Measurements from ENCODE around the gene ZFHX3.

Gene ZFHX3

DNA sequence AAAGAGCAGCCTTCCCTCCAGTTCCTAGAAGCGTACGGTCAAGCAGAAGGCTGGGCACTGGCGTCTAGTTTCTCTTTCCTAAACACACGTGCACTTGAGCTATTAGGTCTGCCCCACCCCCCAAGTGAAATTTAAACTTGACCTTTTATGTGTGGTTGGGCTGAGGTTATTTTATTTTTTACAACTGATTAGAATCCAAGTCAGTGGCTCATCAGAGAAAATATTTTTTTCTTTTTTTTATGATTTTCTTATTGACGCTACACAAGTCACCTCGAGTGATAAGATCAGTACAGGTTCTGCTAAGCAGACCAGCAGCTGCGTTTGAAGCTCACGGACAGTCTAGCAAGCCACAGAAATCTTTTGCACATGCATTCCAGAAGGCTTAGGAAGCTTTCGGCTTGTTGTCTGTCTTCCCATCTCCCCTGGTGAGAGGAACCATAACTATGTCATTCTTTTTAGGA is 95.1 kb downstream of the ZFHX3 start:
- Mint-ChIP-seq H3K36me3 (peaks cover 2% of the 10 kb centered on the region), H3K4me3 (no peak overlapping the region), H3K27ac (no peak overlapping the region), H3K27me3 (no peaks in the 10 kb centered on the region), H3K9me3 (peaks cover 4% of the 10 kb centered on the region), H3K4me1 (no peaks in the 10 kb centered on the region)
- CTCF ChIA-PET: no interaction called here
- DNase-seq: no peak

DNA sequence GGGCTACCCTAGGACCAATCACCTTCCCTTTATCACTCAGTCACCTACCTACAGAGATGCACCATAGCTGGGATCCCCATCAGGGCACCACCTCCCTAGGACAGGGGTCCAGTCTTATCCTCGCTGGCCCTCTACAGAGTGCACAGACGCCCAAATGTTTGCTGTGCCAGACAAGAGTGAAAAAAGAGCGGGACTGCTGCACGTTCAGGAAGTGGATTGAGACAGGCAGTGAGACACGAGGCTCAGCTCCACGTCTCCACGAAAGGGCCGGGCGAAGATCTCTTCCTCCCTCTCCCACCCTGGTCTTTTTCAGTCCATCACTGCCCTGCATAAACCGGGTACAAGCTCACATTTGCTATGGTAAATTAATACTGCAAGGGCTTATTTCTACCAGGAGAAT is 95.5 kb downstream of the ZFHX3 start:
- Mint-ChIP-seq H3K36me3 (peaks cover 2% of the 10 kb centered on the region), H3K9me3 (peaks cover 3% of the 10 kb centered on the region), H3K27me3 (no peaks in the 10 kb centered on the region), H3K4me1 (no peaks in the 10 kb centered on the region), H3K4me3 (no peak overlapping the region), H3K27ac (no peak overlapping the region)
- DNase-seq: no peak
- CTCF ChIA-PET: no interaction called here

- Mint-ChIP-seq H3K27ac (no peak overlapping the region), H3K4me3 (no peak overlapping the region), H3K4me1 (no peaks in the 10 kb centered on the region), H3K27me3 (no peaks in the 10 kb centered on the region), H3K9me3 (no peaks in the 10 kb centered on the region), H3K36me3 (peaks cover 2% of the 10 kb centered on the region)
- DNase-seq: no peak
- CTCF ChIA-PET: no interaction called here
Observed at GRCh38 chr16:72951916-72952315, 96.0 kb downstream of the ZFHX3 start.

GRCh38 chr16:72950669-72951068 is 97.3 kb downstream of the ZFHX3 start:
- H3K27ac Mint-ChIP-seq: peak overlapping the region; percentile 62
- no peaks in the 10 kb centered on the region for H3K27me3 Mint-ChIP-seq
- H3K9me3 Mint-ChIP-seq: no peaks in the 10 kb centered on the region
- H3K4me3 Mint-ChIP-seq: no peak overlapping the region
- H3K36me3 Mint-ChIP-seq: peaks cover 2% of the 10 kb centered on the region
- no peak for DNase-seq
- CTCF ChIA-PET: no interaction called here
- H3K4me1 Mint-ChIP-seq: no peaks in the 10 kb centered on the region

DNA sequence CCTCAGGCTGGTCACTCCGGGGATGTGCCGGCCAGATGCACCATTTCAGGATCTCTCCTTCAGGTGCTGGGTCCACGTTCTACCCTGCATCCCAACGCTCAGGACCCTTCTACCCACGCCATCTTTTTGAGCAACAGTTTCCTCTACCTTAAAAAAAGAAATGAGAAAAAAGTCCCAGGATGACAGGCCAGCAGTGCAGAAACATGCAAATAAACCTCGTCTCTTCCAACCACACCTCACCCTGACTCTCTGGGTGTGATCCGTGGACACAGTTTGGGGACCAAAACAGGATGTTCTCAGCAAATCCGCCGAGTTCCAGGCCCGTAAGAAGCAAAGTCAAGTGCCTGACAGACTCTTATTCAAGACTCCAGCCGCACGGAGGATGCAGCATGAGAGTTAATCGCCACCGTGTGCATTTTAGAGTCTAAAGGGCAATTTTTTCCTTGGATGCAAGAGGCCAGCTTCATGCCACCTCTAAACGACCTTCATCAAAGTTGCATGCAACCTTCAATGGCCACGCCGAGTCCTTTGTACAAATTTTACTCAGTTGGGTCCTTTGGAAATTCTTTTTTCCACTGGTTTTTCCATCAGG is 99.6 kb downstream of the ZFHX3 start:
- CTCF ChIA-PET: no interaction called here
- H3K27ac Mint-ChIP-seq: no peak overlapping the region
- H3K4me3 Mint-ChIP-seq: no peak overlapping the region
- no peak for DNase-seq
- no peaks in the 10 kb centered on the region for H3K27me3 Mint-ChIP-seq
- H3K4me1 Mint-ChIP-seq: no peaks in the 10 kb centered on the region
- H3K36me3 Mint-ChIP-seq: peaks cover 2% of the 10 kb centered on the region
- no peaks in the 10 kb centered on the region for H3K9me3 Mint-ChIP-seq

- CTCF ChIA-PET: no interaction called here
- H3K4me1 Mint-ChIP-seq: no peaks in the 10 kb centered on the region
- no peak overlapping the region for H3K4me3 Mint-ChIP-seq
- no peak overlapping the region for H3K27ac Mint-ChIP-seq
- no peak for DNase-seq
- H3K36me3 Mint-ChIP-seq: peaks cover 2% of the 10 kb centered on the region
- no peaks in the 10 kb centered on the region for H3K27me3 Mint-ChIP-seq
- no peaks in the 10 kb centered on the region for H3K9me3 Mint-ChIP-seq
Observed at GRCh38 chr16:72947379-72948237, 100.3 kb downstream of the ZFHX3 start.

GRCh38 chr16:72946474-72947194 is 101.3 kb downstream of the ZFHX3 start:
- Mint-ChIP-seq H3K4me1 (no peaks in the 10 kb centered on the region), H3K4me3 (no peak overlapping the region), H3K36me3 (peaks cover 2% of the 10 kb centered on the region), H3K27ac (no peak overlapping the region), H3K27me3 (no peaks in the 10 kb centered on the region), H3K9me3 (no peaks in the 10 kb centered on the region)
- no peak for DNase-seq
- CTCF ChIA-PET: no interaction called here

DNA sequence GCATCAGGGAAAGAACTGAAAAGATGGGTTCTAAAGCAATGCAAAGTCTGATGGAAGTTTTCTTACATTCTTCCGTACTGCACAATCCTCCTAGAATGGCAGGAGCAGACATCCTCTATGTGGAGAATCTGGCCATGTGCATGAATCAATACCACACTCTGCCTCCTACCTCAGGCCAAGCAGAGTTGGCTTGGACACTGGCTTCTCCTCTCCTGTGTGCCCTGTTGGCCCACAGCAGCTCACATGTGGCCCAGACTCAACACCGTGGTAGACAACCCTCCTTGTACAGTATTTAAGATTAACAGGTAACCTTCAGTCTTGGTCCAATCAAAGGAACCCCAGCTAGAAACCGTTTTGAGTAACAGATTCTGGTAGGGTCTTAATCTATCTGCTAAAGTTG is 101.9 kb downstream of the ZFHX3 start:
- no peak for DNase-seq
- Mint-ChIP-seq H3K27ac (no peak overlapping the region), H3K4me3 (no peak overlapping the region), H3K4me1 (no peaks in the 10 kb centered on the region), H3K27me3 (no peaks in the 10 kb centered on the region), H3K36me3 (peaks cover 2% of the 10 kb centered on the region), H3K9me3 (no peaks in the 10 kb centered on the region)
- CTCF ChIA-PET: no interaction called here

- peaks cover 2% of the 10 kb centered on the region for H3K36me3 Mint-ChIP-seq
- H3K27me3 Mint-ChIP-seq: no peaks in the 10 kb centered on the region
- CTCF ChIA-PET: no interaction called here
- H3K4me1 Mint-ChIP-seq: no peaks in the 10 kb centered on the region
- DNase-seq: no peak
- H3K9me3 Mint-ChIP-seq: no peaks in the 10 kb centered on the region
- H3K27ac Mint-ChIP-seq: no peak overlapping the region
- H3K4me3 Mint-ChIP-seq: no peak overlapping the region
Observed at GRCh38 chr16:72945611-72946010, 102.3 kb downstream of the ZFHX3 start.

GRCh38 chr16:72944757-72945485 is 103.0 kb downstream of the ZFHX3 start:
- CTCF ChIA-PET: no interaction called here
- H3K27ac Mint-ChIP-seq: no peak overlapping the region
- peaks cover 2% of the 10 kb centered on the region for H3K36me3 Mint-ChIP-seq
- H3K4me3 Mint-ChIP-seq: no peak overlapping the region
- no peak for DNase-seq
- H3K9me3 Mint-ChIP-seq: no peaks in the 10 kb centered on the region
- no peaks in the 10 kb centered on the region for H3K27me3 Mint-ChIP-seq
- H3K4me1 Mint-ChIP-seq: no peaks in the 10 kb centered on the region

DNA sequence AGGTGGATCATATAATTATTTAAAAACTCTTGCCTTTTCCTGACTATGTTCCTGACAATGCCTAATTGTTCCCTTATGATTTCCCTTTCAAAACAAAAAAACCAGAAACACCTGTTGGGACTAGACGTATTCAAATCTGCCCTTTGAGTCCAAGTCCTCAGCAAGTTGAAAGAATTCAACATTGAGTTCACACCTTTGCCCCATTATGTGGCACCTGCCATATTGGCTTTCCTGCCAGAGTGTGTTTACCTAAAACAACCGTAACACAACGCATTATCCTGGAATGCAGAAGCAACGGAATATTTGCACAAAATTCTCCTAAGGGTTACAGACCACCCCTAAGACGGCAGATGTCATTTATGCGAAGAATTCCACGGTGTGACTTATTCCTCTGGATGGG is 105.9 kb downstream of the ZFHX3 start:
- Mint-ChIP-seq H3K27me3 (peaks cover 5% of the 10 kb centered on the region), H3K4me3 (no peak overlapping the region), H3K27ac (no peak overlapping the region), H3K36me3 (no peaks in the 10 kb centered on the region), H3K9me3 (no peaks in the 10 kb centered on the region), H3K4me1 (no peaks in the 10 kb centered on the region)
- no peak for DNase-seq
- CTCF ChIA-PET: no interaction called here

GRCh38 chr16:72940886-72941285 is 107.0 kb downstream of the ZFHX3 start:
- Mint-ChIP-seq H3K27ac (no peak overlapping the region), H3K27me3 (peaks cover 9% of the 10 kb centered on the region), H3K36me3 (no peaks in the 10 kb centered on the region), H3K9me3 (no peaks in the 10 kb centered on the region), H3K4me1 (no peaks in the 10 kb centered on the region), H3K4me3 (no peak overlapping the region)
- CTCF ChIA-PET: no interaction called here
- no peak for DNase-seq

GRCh38 chr16:72939247-72939646 is 108.7 kb downstream of the ZFHX3 start:
- CTCF ChIA-PET: no interaction called here
- peaks cover 9% of the 10 kb centered on the region for H3K27me3 Mint-ChIP-seq
- no peaks in the 10 kb centered on the region for H3K9me3 Mint-ChIP-seq
- no peak overlapping the region for H3K27ac Mint-ChIP-seq
- DNase-seq: no peak
- H3K36me3 Mint-ChIP-seq: no peaks in the 10 kb centered on the region
- no peak overlapping the region for H3K4me3 Mint-ChIP-seq
- H3K4me1 Mint-ChIP-seq: no peaks in the 10 kb centered on the region

DNA sequence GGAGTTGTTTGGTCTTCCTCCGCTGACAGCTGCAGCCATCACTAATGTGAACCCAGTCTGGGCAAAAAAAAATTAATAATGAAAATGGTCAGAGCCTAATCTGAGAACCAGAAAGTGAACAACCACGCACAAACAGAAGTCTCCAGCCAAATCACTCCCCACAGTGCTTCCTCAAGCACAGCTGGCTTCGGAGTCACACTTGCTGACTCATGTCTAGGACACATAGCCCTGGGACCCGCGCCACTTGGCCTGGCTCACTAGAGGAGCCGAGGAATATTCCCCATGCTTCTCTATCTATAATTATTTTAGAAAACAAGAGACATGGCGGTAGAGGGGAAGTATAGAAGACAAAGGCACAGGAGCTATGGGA is 109.1 kb downstream of the ZFHX3 start:
- no peaks in the 10 kb centered on the region for H3K36me3 Mint-ChIP-seq
- H3K9me3 Mint-ChIP-seq: no peaks in the 10 kb centered on the region
- peaks cover 9% of the 10 kb centered on the region for H3K27me3 Mint-ChIP-seq
- no peak for DNase-seq
- CTCF ChIA-PET: interaction anchor here (0.6 kb wide), 1 partner anchor 13 kb away, joined by 3 read pairs; no protein-coding TSS in a partner anchor
- no peaks in the 10 kb centered on the region for H3K4me1 Mint-ChIP-seq
- no peak overlapping the region for H3K27ac Mint-ChIP-seq
- no peak overlapping the region for H3K4me3 Mint-ChIP-seq
